SHP77 treated with DMSO at 0.1 percent for 48 hours (cell line): ENCODE data around the gene ANAPC2.

Source experiments
- DNase-seq: peaks from one replicate; lab custom pipeline; 2025; lab: John Stamatoyannopoulos, UW

The ANAPC2 gene

GRCh38 chr9:137227853-137228505 lies 39.6 kb upstream of the ANAPC2 start:
- DNase-seq, result no peak

- DNase-seq, result peak; percentile 23
These were observed 38.9 kb upstream of the ANAPC2 start, which contains the start of gene RNF224 for GRCh38 chr9:137227054-137227852. TSS of gene RNF224 (plus strand) at chr9:137227502. CDS start at chr9:137228336, 834 bp downstream.

- DNase-seq, result no peak
These were observed 38.1 kb upstream of the ANAPC2 start for GRCh38 chr9:137226338-137227053.

GRCh38 chr9:137225699-137226331 lies 37.5 kb upstream of the ANAPC2 start:
- DNase-seq, result no peak

- DNase-seq, result no peak
These were observed 36.7 kb upstream of the ANAPC2 start, which contains the start of gene CYSRT1 for GRCh38 chr9:137224830-137225694. TSS of gene CYSRT1 (plus strand) at chr9:137225174. CDS start at chr9:137225622, 448 bp downstream.

- peak; percentile 79 for DNase-seq
These were observed 35.0 kb upstream of the ANAPC2 start for GRCh38 chr9:137223078-137223970.

GRCh38 chr9:137222190-137223077 lies 34.1 kb upstream of the ANAPC2 start, which contains the start of gene RNF208:
TSS of gene RNF208 (minus strand) at chr9:137222240. CDS start at chr9:137221212, 1,028 bp downstream.
- no peak for DNase-seq

- DNase-seq, result no peak
These were observed 33.2 kb upstream of the ANAPC2 start for GRCh38 chr9:137221506-137222111.

- no peak for DNase-seq
These were observed 32.7 kb upstream of the ANAPC2 start for GRCh38 chr9:137221095-137221505.

GRCh38 chr9:137220317-137221094 lies 32.1 kb upstream of the ANAPC2 start:
- no peak for DNase-seq

- DNase-seq, result no peak
These were observed 31.5 kb upstream of the ANAPC2 start for GRCh38 chr9:137219757-137220316.

GRCh38 chr9:137218754-137219271 lies 30.5 kb upstream of the ANAPC2 start:
- DNase-seq, result no peak

- no peak for DNase-seq
These were observed 29.9 kb upstream of the ANAPC2 start for GRCh38 chr9:137218212-137218753.

- DNase-seq, result no peak
These were observed 29.2 kb upstream of the ANAPC2 start for GRCh38 chr9:137217276-137218211.

- no peak for DNase-seq
These were observed 28.0 kb upstream of the ANAPC2 start for GRCh38 chr9:137216188-137216965.
